GM21390 (cell line): ENCODE measurements around the gene STAG2.

Experiments
- ATAC-seq: cut with Tn5 transposase; IDR thresholded peaks from one replicate; pipeline ENCODE4 v1.9.1; 2021; ENCODE audit not compliant: unreplicated experiment

The STAG2 gene

DNA sequence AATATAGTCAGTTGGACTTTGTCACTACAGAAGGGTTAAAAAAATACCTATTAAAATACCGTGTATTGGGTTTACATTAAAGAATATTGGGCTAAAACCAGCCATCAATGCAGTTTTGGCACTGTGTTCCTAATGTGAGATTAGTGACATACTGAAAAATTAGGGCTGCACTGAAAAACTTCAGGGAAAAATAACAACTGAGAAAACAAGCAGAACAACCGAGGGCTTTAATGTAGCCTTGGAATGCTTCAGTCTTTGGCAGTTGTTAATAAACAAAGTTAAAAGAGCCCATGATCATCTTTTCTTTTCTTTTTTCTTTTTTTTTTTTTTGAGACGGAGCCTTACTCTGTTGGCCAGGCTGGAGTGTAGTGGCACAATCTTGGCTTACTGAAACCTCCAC lies 12.4 kb downstream of the STAG2 start:
- no peak for ATAC-seq

DNA sequence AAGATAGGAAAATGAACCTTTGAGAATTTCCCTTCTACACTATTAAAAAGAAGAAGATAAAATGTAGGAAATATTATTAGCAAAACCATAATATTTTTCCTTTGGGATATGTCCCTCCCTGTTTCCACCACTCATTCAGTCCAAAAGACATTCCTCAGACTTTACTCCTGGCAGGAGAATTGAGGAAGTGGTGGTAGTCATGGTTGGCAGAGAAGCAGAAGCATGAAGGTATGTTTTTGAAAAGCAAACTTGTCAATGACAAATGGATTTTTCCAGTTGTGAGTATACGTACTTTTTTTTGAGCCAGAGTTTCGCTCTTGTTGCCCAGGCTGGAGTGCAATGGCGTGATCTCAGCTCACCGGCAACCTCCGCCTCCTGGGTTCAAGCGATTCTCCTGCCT lies 13.7 kb downstream of the STAG2 start:
- no peak for ATAC-seq

DNA sequence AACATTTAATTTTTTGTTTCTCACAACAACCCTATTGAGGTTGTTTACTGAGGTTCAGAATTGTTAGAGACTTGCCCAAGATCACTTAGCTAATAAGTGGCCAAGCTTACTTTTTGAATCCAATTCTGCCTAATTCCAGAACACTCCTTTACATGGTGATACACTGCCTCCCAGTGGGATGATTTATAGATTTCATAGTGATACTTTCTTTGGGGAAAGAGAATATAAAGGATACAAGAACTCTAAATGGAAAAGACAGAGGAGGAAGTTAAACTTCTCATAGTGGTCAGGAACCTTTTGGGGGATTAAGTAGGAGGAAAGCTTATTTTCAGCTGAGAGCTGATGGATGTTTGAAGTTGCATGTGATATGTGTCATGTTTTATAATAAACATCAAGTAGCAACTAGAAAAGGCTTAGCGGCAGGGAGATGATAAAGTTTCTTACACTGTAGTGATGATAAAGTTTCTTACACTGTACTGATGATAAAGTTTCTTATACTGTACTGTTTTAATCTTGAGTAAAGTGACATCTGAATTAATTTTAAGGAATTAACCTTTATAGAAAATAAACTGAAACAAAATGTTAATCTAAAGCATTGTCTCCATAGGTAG lies 15.3 kb downstream of the STAG2 start:
- no peak for ATAC-seq

DNA sequence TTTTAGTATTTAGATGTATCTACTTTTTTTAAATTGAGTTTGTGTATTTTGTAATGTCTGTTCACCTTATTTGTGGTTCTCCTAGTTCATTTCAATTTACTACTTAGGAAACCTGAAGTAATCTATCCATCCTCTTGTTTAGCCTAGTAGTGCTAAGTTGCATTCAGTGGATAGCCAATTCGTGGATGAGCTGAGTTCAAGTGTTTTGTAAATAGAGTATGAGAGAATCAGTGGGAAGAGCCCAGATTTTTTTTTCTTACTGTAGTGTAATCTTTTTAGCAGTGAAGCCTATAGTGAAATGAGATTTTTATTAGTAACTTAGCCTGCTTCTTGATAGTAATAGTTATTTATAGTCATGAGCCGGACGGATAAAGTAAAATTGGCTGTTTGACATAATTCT lies 21.7 kb downstream of the STAG2 start:
- ATAC-seq = no peak

- no peak for ATAC-seq
These were observed 24.9 kb downstream of the STAG2 start for GRCh38 chrX:123986377-123986776.

GRCh38 chrX:123988423-123989111 lies 27.1 kb downstream of the STAG2 start:
- ATAC-seq = no peak

GRCh38 chrX:123989235-123989634 lies 27.7 kb downstream of the STAG2 start:
- ATAC-seq = no peak

GRCh38 chrX:123990169-123990568 lies 28.7 kb downstream of the STAG2 start:
- ATAC-seq = peak; percentile 67

GRCh38 chrX:123990602-123991001 lies 29.1 kb downstream of the STAG2 start:
- ATAC-seq = peak; percentile 46

- ATAC-seq = no peak
These were observed 31.8 kb downstream of the STAG2 start for GRCh38 chrX:123993326-123993725.

DNA sequence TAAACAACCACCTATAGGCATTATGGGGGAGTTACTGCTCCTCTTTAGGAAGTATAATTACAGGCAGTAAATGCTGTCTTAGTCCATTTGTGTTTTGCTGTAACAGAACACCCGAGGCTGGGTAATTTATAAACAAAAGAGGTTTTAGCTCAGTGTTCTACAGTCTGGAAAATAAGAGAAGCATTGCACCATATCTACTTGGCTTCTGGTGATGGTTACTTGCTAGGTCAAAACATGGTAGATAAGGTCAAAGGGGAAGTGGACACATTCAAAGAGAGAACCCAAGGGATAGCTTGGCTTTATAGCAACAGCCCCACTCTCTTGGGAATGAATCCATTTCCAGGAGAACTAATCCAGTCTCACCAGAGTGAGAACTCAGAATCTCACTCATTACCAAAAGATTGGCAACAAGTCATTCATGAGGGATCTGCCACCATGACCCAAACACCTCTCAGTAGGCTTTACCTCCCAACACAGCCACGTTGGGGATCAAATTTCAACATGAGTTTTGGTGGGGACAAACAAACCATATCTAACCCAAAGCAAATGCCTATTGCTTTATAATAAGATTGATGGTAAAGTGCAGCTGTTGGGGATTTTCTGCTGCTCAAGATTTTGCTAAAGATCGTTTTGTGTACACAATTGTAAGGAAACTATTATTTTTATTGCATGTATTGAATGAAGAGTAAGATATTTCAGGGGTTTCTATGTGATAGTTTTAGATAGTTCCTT lies 32.6 kb downstream of the STAG2 start:
- no peak for ATAC-seq

GRCh38 chrX:123994730-123995129 lies 33.2 kb downstream of the STAG2 start:
- ATAC-seq = no peak

- no peak for ATAC-seq
These were observed 40.1 kb downstream of the STAG2 start for GRCh38 chrX:124001581-124001980.

DNA sequence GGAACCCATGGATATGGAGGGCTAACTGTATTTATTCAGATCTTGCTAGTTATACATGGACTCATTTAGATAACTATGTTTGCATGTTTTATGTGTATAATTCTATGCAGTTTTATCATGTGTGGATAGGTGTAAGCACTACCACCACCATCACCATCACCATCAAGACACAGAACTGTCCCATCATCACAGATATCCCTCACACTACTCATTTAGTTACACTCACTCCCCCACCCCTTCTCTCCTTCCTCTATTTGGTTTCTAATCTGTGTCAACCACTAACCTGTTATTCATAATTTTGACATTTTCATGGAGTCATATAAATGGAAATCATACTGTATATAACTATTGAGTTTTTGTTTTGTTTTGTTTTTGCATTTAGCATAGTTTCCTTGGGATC lies 43.7 kb downstream of the STAG2 start:
- ATAC-seq = no peak

GRCh38 chrX:124010157-124010556 lies 48.7 kb downstream of the STAG2 start:
- ATAC-seq = peak; percentile 66

DNA sequence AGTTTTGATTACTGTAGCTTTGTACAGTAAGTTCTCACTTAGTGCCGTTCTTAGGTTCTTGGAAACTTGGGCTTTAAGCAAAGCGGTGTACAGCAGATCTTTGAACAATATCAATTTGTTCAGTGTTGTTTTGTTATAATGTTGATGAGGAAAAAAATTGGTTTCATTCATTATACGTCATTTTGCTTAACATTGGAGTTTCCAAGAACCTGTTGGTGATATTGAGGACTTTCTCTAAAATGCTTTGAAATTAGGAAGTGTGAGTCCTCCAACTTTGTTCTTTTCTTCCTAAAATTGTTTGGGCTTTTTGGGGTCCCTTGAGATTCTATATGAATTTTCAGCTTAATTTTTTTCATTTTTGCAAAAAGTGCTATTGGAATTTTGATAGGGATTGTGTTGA lies 49.1 kb downstream of the STAG2 start:
- no peak for ATAC-seq

DNA sequence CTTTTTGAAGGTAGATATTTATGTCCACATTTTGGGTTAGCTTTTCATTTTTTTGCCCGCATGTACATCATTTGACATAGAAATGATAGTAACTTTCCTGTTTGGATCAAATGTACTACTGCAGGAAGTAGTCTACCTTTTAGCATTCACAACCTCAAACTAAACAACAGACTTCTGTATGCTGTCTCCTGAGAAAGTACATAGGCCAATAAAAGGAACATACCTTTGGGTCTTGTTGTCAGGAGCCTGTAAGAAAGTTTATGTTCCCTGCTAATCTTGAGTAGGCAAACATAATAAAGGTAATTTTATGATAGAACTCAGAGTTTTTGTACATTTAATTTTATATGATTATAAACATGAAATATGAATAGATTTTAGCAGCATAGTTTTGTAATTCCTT lies 54.2 kb downstream of the STAG2 start:
- ATAC-seq = no peak

GRCh38 chrX:124016825-124017224 lies 55.3 kb downstream of the STAG2 start:
- no peak for ATAC-seq

DNA sequence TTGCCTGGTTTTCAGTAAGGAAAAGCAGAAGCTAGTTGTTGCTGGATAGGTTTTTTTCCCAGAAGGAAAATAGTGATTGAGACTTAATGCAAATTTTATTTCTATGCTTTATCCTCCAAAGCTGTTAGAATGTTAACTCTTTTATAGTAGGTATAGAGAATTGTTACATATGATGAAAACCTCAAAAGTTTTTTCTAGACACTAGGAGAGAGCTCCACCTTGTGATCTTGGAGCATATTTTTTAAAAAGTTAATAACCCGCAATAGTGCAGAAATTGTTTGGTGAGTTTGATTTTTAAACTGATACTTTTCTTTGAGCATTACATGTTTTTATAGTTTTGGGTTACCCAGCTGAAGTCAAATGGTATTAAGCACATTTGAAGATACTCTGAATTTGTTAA lies 56.5 kb downstream of the STAG2 start:
- ATAC-seq = no peak

- ATAC-seq = no peak
These were observed 62.3 kb downstream of the STAG2 start for GRCh38 chrX:124023838-124024238.

DNA sequence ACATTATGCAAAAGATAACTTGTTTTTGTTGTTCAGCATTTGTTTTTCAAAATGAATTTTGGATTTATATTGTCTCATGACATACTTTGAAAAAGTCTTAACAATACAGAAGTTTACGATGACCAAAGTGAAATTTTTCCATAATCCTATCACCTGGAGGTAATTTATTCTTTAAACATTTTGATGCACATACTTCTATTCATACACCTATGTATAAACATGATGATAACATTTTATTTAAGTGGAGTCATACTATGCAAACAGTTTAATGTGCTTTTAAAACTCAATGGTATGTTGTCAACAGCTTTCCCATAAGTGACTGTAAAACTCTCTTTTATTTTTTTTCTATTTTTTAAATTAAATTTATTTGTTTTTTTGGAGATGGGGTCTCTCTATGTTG lies 65.0 kb downstream of the STAG2 start:
- no peak for ATAC-seq

DNA sequence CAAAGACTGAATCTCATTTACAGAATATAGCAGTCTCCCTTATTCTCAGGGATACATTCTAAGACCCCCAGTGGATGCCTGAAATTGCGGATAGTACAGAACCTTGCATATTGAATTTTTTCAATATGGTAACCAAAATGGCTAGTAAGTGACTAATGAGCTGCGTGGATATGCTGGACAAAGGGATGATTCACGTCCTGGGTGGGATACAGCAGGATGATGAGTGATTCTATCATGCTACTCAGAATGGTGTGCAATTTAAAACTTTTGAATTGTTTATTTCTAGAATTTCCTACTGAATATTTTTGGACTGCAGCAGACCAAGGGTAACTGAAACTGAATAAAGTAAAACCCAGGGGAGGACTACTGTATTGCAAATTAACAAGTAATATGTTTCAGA lies 66.7 kb downstream of the STAG2 start:
- no peak for ATAC-seq
